Measurements from ENCODE around the gene CISH.
A peak's percentile ranks its signal among the peaks of the same experiment; 100 is the strongest.

CISH gene

GRCh38 chr3:50620820-50621219 is 9.2 kb upstream of the CISH start:
- H4K20me1 ChIP-seq (ENCODE audit: low read depth, low read length), result no peaks in the 10 kb centered on the region
- no peak overlapping the region for H2AFZ ChIP-seq (ENCODE audit: low read depth, low read length, severe bottlenecking)
- H3K9me3 ChIP-seq (ENCODE audit: insufficient read depth, low read length), result no peaks in the 10 kb centered on the region
- no peaks in the 10 kb centered on the region for H3F3A ChIP-seq (ENCODE audit: insufficient read depth)
- no peaks in the 10 kb centered on the region for H3K79me2 ChIP-seq (ENCODE audit: insufficient read depth, low read length)
- no peak overlapping the region for H3K27ac ChIP-seq (ENCODE audit: low read depth, low read length)
- H3K9me2 ChIP-seq (replicated peaks; ENCODE audit: insufficient read depth, low read length), result no peaks in the 10 kb centered on the region
- TF ChIP-seq CTCF (IDR thresholded peaks at IDR 0.05; ENCODE audit: insufficient read depth, low read length, poor library complexity, severe bottlenecking), result no peak
- TF ChIP-seq EZH2phosphoT487 (conservative IDR thresholded peaks at IDR 0.05; ENCODE audit: low read length), result no peak
- H3K27me3 ChIP-seq (ENCODE audit: low read length), result no peaks in the 10 kb centered on the region
- H3K4me2 ChIP-seq (ENCODE audit: low read depth, low read length, poor library complexity, severe bottlenecking), result no peak overlapping the region
- H3K9ac ChIP-seq (ENCODE audit: low read length), result no peak overlapping the region
- no peaks in the 10 kb centered on the region for H3K36me3 ChIP-seq (ENCODE audit: low read length)
- no peak overlapping the region for H3K4me3 ChIP-seq (ENCODE audit: insufficient read depth, low read length, poor library complexity, severe bottlenecking)

GRCh38 chr3:50620420-50620819 is 8.8 kb upstream of the CISH start:
- TF ChIP-seq CTCF (IDR thresholded peaks at IDR 0.05; ENCODE audit: insufficient read depth, low read length, poor library complexity, severe bottlenecking) (no peak), EZH2phosphoT487 (conservative IDR thresholded peaks at IDR 0.05; ENCODE audit: low read length) (no peak)
- Histone ChIP-seq H4K20me1 (ENCODE audit: low read depth, low read length) (no peaks in the 10 kb centered on the region), H3F3A (ENCODE audit: insufficient read depth) (no peaks in the 10 kb centered on the region), H3K4me3 (ENCODE audit: insufficient read depth, low read length, poor library complexity, severe bottlenecking) (no peak overlapping the region), H3K36me3 (ENCODE audit: low read length) (no peaks in the 10 kb centered on the region), H3K27me3 (ENCODE audit: low read length) (no peaks in the 10 kb centered on the region), H3K4me2 (ENCODE audit: low read depth, low read length, poor library complexity, severe bottlenecking) (no peak overlapping the region), H2AFZ (ENCODE audit: low read depth, low read length, severe bottlenecking) (no peak overlapping the region), H3K9ac (ENCODE audit: low read length) (no peak overlapping the region), H3K9me2 (replicated peaks; ENCODE audit: insufficient read depth, low read length) (no peaks in the 10 kb centered on the region), H3K27ac (ENCODE audit: low read depth, low read length) (no peak overlapping the region), H3K9me3 (ENCODE audit: insufficient read depth, low read length) (no peaks in the 10 kb centered on the region), H3K79me2 (ENCODE audit: insufficient read depth, low read length) (no peaks in the 10 kb centered on the region)

GRCh38 chr3:50617911-50618481 is 6.4 kb upstream of the CISH start:
- Histone ChIP-seq H3K9me3 (ENCODE audit: insufficient read depth, low read length) (no peaks in the 10 kb centered on the region), H3K4me3 (ENCODE audit: insufficient read depth, low read length, poor library complexity, severe bottlenecking) (peak overlapping the region; percentile 76), H3K9ac (ENCODE audit: low read length) (peak overlapping the region; percentile 70), H2AFZ (ENCODE audit: low read depth, low read length, severe bottlenecking) (no peak overlapping the region), H3K79me2 (ENCODE audit: insufficient read depth, low read length) (no peaks in the 10 kb centered on the region), H3K27ac (ENCODE audit: low read depth, low read length) (no peak overlapping the region), H3K36me3 (ENCODE audit: low read length) (no peaks in the 10 kb centered on the region), H3K27me3 (ENCODE audit: low read length) (no peaks in the 10 kb centered on the region), H4K20me1 (ENCODE audit: low read depth, low read length) (no peaks in the 10 kb centered on the region), H3K9me2 (replicated peaks; ENCODE audit: insufficient read depth, low read length) (no peaks in the 10 kb centered on the region), H3F3A (ENCODE audit: insufficient read depth) (no peaks in the 10 kb centered on the region), H3K4me2 (ENCODE audit: low read depth, low read length, poor library complexity, severe bottlenecking) (peak overlapping the region; percentile 72)
- TF ChIP-seq CTCF (IDR thresholded peaks at IDR 0.05; ENCODE audit: insufficient read depth, low read length, poor library complexity, severe bottlenecking) (no peak), EZH2phosphoT487 (conservative IDR thresholded peaks at IDR 0.05; ENCODE audit: low read length) (no peak)
